Stomach (tissue), 9 donors: ENCODE data around the gene ASB8. TPM values are rescaled to one million over a fixed set of nuclear protein-coding genes. Genes with fewer than 3 reads are reported as not detected.

Source experiments
- DNase-seq, 2 donors: peaks; one replicate each; pipeline versions ENCODE4 v3.0.0 to v3.0.0-alpha.2; 2013 to 2019
- H3K27ac ChIP-seq, 5 donors: fragments of 200-600 bp in 4 of 5; sonication (generic) in 4 of 5; one replicate each; pipeline ENCODE4 v1.5.1; 2013 to 2019; ENCODE audit warnings: mild to moderate bottlenecking in 1 of 5, moderate library complexity in 1 of 5
- H3K27me3 ChIP-seq, 3 donors: fragments of 200-600 bp; sonication (generic); one replicate each; pipeline ENCODE4 v1.5.1; 2017 to 2019; ENCODE audit warnings: mixed run types in 1 of 3
- H3K36me3 ChIP-seq, 4 donors: fragments of 200-600 bp; sonication (generic); 1 replicate in 3 of 4; 2 replicates in 1 of 4; pipeline ENCODE4 v1.5.1; 2016 to 2019
- H3K4me1 ChIP-seq, 4 donors: fragments of 200-600 bp; sonication (generic); one replicate each; pipeline ENCODE4 v1.5.1; 2016 to 2019
- H3K4me3 ChIP-seq, 4 donors: fragments of 200-600 bp; sonication (generic) in 3 of 4; one replicate each; pipeline ENCODE4 v1.5.1; 2016 to 2019; ENCODE audit warnings: mild to moderate bottlenecking in 1 of 4
- H3K9me3 ChIP-seq, 4 donors: fragments of 200-600 bp; sonication (generic); one replicate each; pipeline ENCODE4 v1.5.1; 2016 to 2019
- EP300 ChIP-seq: sonication (generic); formaldehyde crosslinking; IDR thresholded peaks from one replicate; pipeline ENCODE4 v1.6.1; 2017; ENCODE audit warnings: antibody characterized with exemption
- POLR2A ChIP-seq, 4 donors: fragments of 450-650 bp; IDR thresholded peaks; one replicate each; pipeline ENCODE4 v1.6.1; 2016; ENCODE audit warnings: antibody characterized with exemption in 4 of 4, control low read depth in 2 of 4, mild to moderate bottlenecking in 1 of 4, moderate library complexity in 1 of 4
- POLR2AphosphoS5 ChIP-seq, 3 donors: sonication (generic); formaldehyde crosslinking; IDR thresholded peaks; one replicate each; pipeline ENCODE4 v1.6.1; 2016; ENCODE audit warnings: antibody characterized with exemption in 3 of 3
- WGBS, 5 donors: extraction: QIAGEN DNeasy Blood & Tissue Kit in 3 of 5; methylation state at CpG; one replicate each; pipeline versions ENCODE4 v1.1.5 to v1.1.7; 2013 to 2018; 5-methylcytosine and 5-hydroxymethylcytosine counted together
- intact Hi-C: fragments of 100-400 bp; cut with DNase I; formaldehyde crosslinking; loops from one replicate; pipeline ENCODE4 v1.15.1; 2023; ENCODE audit warnings: low total_unique reads
- polyA plus RNA-seq, 3 donors: library from polyadenylated mRNA; stranded (reverse); fragments of 200-250 nt; gene quantifications; one replicate each; pipeline ENCODE4 v1.2.3, GENCODE V29; 2013
- total RNA-seq, 5 donors: library from RNA; depleted of rRNA; stranded (reverse); fragments of >200 nt; gene quantifications; one replicate each; pipeline versions ENCODE4 v1.1.0 to v1.2.3, GENCODE V29; 2014 to 2016
- TF ChIP-seq, protein P1 (sequence below), 7 experiments: fragments of 450-650 bp in 4 of 7; fragments of 200-600 bp in 3 of 7; sonication (generic) in 3 of 7; IDR thresholded peaks; one replicate each; pipeline ENCODE4 v1.5.1; 2016 to 2019; ENCODE audit warnings: antibody characterized with exemption in 7 of 7, control low read depth in 2 of 7, mild to moderate bottlenecking in 1 of 7
- donor health status: healthy with polysubstance abuse.
- donor health status: Bipolar disorder and iron deficiency.
- donor health status: healthy.

ASB8 gene
- total and polyA plus RNA-seq, 8 donors = 4.3 to 47.2 (median 17.5) TPM

DNA sequence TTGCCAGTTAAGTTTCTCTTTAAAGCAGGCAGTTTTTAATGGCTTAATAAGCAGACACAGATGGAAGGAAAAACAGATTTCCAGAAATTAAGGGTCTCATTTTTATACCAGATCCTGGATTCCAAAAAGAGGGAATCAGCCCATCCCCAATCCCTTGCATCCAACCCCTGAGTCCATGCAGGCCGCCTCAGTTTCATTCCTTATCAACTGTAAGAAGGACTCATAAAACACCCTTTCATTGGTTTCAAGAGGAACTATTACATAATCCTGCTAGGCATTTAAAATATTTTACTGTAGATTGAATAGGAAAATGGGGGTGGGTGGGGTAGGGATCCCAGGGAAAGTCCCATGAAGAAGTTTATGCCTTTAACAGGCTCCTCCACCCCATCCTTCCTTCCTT lies 35.5 kb upstream of the ASB8 start:
- Histone ChIP-seq H3K9me3 (no peaks in the 10 kb centered on the region), H3K4me3 (no peak overlapping the region), H3K27me3 (peaks cover 0 to 21% (median 0%) of the 10 kb centered on the region in 3 donors), H3K27ac (no peak overlapping the region), H3K36me3 (no peaks in the 10 kb centered on the region), H3K4me1 (peaks cover 0 to 9% (median 7%) of the 10 kb centered on the region in 4 donors)
- intact Hi-C loops = no loop called here
- no peak for DNase-seq
- TF ChIP-seq EP300 (no peak), POLR2A (IDR thresholded peaks at IDR 0.05) (no peak)
- TF ChIP-seq, protein P1, sequence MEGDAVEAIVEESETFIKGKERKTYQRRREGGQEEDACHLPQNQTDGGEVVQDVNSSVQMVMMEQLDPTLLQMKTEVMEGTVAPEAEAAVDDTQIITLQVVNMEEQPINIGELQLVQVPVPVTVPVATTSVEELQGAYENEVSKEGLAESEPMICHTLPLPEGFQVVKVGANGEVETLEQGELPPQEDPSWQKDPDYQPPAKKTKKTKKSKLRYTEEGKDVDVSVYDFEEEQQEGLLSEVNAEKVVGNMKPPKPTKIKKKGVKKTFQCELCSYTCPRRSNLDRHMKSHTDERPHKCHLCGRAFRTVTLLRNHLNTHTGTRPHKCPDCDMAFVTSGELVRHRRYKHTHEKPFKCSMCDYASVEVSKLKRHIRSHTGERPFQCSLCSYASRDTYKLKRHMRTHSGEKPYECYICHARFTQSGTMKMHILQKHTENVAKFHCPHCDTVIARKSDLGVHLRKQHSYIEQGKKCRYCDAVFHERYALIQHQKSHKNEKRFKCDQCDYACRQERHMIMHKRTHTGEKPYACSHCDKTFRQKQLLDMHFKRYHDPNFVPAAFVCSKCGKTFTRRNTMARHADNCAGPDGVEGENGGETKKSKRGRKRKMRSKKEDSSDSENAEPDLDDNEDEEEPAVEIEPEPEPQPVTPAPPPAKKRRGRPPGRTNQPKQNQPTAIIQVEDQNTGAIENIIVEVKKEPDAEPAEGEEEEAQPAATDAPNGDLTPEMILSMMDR (IDR thresholded peaks at IDR 0.05) = no peak
- WGBS, 5 donors = 71 to 93% (median 82%) methylated on average over 1 of the region's 1 CpG

DNA sequence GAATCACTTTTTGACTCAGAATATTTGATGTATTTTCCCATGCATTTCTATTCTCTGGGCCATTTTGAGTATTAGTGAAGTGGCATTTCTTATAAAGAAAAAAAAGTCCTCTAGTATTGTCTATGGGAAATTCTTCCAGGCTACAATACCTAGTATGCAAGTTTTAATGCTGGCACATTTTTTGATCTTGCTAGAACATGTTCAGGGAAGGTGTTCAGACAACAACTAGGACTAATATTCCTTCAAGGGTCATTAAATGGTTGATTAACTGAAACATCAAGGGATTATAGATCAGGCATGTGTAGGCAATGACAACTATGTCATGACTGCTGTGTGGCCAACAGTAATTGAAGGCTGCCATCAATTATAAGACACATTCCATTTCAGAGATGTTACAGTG lies 33.8 kb upstream of the ASB8 start:
- Histone ChIP-seq H3K27ac (no peak overlapping the region), H3K4me3 (no peak overlapping the region), H3K36me3 (no peaks in the 10 kb centered on the region), H3K4me1 (no peaks in the 10 kb centered on the region), H3K9me3 (no peaks in the 10 kb centered on the region), H3K27me3 (peaks cover 0 to 22% (median 0%) of the 10 kb centered on the region in 3 donors)
- intact Hi-C loops = no loop called here
- no peak for DNase-seq
- no peak for TF ChIP-seq POLR2AphosphoS5 (IDR thresholded peaks at IDR 0.05)
- no peak for TF ChIP-seq EP300
- TF ChIP-seq, protein P1 (IDR thresholded peaks at IDR 0.05) = no peak

DNA sequence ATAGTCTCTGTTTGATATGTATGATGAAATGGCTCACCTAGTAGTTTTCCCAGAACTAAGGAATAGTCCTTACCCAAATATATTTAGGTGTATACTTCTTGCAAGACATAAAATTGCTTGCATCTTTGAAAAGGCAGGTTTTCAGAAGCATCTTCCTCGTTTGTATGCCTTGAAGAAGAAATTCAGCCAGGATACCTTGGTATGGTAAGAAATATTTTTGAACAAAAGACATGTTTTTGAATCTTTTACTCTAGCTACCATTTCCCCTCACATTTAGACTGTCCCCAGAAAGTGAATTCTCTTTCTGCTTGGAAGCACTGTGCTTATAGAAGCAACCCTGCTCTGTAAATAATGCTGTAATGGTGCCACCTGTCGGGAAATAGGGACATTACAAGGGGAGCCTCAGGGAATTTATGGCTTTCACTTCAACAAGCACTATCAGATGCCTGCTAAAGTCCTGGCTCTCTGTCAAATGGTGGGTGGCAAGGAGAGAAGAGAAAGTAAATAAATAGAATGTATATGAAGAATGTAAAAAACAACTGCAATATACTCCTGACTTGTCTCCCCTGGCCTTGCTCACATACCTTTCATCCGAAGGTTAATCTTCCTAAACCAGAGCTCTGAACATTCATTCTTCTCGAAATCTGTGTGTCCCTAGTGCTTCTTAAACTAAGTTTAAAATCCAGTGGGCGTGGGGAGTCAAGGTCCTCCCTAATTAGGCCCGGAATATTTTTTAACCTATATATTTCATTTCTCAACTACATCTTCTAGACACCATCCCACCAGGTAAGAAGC lies 32.2 kb upstream of the ASB8 start:
- 34 to 43% (median 40%) methylated on average over 6 of the region's 6 CpGs for WGBS, 5 donors
- peak; percentile 74 to 90 for DNase-seq
- Histone ChIP-seq H3K27ac (no peak overlapping the region), H3K4me3 (no peak overlapping the region), H3K36me3 (no peaks in the 10 kb centered on the region), H3K4me1 (peaks cover under 1 to 7% (median 4%) of the 10 kb centered on the region in 4 donors), H3K27me3 (peaks cover 0 to 38% (median 8%) of the 10 kb centered on the region in 3 donors), H3K9me3 (no peaks in the 10 kb centered on the region)
- TF ChIP-seq POLR2AphosphoS5 (IDR thresholded peaks at IDR 0.05) = peak in 2 of 3 donors; percentile 20 to 24
- TF ChIP-seq EP300 = no peak
- TF ChIP-seq, protein P1 (IDR thresholded peaks at IDR 0.05) = peak in 5 of 7 experiments; percentile 74 to 92 (median 88)
- intact Hi-C loops = no loop called here

GRCh38 chr12:48187916-48188695 lies 30.8 kb upstream of the ASB8 start:
- H3K27ac ChIP-seq = no peak overlapping the region
- no peaks in the 10 kb centered on the region for H3K9me3 ChIP-seq
- DNase-seq = no peak
- H3K4me3 ChIP-seq = no peak overlapping the region
- H3K4me1 ChIP-seq = peaks cover 12 to 21% (median 17%) of the 10 kb centered on the region in 4 donors
- H3K36me3 ChIP-seq = no peaks in the 10 kb centered on the region
- peaks cover 0 to 50% (median 21%) of the 10 kb centered on the region in 3 donors for H3K27me3 ChIP-seq
- intact Hi-C loops = no loop called here
- TF ChIP-seq EP300 (no peak), POLR2A (IDR thresholded peaks at IDR 0.05) (no peak), POLR2AphosphoS5 (IDR thresholded peaks at IDR 0.05) (no peak)
- TF ChIP-seq, protein P1 (IDR thresholded peaks at IDR 0.05) = no peak
- 72 to 82% (median 81%) methylated on average over 10 of the region's 10 CpGs for WGBS, 5 donors
